Activated CD4-positive, CD25-positive, alpha-beta regulatory T cell treated with anti-CD3 and anti-CD28 coated beads, Interleukin-2, amount 50 U/mL, for 16 hours (primary cell): Measurements from ENCODE around the gene AP2S1.
"Not testable (repeated sequence)": the region's sequence is repeated elsewhere in the genome, so short reads cannot be mapped to it uniquely, and the experiment has no call there.

Source experiments
- DNase-seq: peaks from one replicate; pipeline ENCODE4 v3.0.0-alpha.2; 2020; ENCODE audit warnings: low read depth, low spot score

The AP2S1 gene

DNA sequence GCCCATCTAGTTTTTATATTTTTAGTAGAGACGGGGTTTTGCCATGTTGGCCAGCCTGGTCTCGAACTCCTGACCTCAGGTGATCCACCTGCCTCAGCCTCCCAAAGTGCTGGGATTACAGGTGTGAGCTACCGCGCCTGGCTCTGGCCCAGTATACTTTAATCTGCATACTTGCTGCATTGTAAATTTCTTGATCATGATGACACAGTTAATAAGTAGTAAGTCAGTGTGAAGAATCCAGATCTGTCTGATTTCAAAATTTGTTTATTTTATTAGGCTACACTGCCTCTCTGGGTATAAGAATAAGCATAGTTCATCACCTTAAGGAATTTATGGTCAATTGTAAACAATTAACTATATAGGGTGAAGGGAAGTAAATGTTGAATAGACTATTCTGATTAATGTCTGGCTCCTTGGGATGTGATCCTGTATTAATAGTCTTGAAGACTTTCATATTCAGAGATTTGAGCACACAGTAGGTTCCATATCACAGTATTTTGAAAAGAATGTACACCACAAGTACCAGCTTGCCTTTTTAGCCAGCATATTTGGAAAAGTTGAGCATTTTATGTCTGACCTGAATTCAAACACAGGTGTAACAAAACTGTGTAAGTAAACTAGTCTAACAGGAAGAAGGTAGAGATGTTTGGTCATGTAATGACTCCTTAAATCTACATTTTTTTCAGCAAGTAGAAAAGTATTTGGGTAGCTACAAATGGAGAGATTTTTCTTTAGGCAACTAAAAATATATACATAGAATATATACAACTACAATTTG lies 17.6 kb upstream of the AP2S1 start:
- DNase-seq = no peak

DNA sequence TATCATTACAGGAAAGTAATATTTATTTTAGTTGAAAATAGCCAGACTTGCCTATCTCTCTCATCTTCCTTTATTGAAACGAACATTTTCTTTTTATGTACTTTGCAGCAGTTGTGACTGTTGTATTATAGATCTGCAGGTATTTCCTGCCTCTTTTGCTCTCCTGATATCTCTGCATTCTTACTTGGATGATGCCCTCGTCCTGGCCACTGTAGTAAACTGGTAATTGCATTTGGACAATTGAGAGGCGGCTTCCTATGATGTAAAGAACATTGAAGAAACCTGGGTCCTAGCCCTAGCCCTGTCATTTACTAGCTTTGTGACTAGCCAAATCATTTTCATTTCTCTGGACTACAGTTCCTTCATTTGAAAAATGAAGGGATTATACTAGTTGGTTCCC lies 16.5 kb upstream of the AP2S1 start:
- DNase-seq = no peak

DNA sequence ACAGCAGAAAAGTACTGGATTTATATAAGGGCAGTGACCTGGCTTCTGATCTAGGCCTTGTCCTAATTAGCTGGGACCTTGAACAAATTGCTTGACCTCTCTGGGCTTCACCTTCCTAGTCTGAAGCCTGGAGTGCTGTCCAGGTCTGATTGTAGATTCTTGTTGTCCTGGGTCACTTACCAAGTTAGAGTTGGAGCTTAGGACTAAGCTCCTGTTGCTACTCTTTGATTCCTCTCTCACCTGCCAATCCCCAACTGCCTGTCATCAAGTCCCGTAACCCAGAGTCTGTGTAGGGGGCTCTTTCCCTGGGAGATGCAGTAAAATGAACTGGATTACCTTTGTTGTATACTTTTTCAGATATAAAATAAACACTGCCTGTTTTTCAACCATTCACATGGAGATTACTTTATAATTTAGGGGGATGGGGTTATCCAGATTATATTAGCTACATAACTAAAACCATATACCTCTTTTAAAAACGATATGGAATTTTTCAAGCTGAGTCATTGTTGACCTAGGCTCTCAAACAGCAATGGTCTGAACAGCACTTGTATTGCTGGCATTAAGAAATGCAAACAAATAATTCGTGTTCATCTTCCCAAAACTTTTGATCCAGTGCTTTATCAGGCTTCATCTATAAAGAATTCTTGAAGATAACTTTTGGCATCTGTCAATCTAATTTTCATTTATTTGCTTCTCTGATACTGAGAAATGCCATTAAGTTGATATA lies 15.9 kb upstream of the AP2S1 start:
- DNase-seq = no peak

DNA sequence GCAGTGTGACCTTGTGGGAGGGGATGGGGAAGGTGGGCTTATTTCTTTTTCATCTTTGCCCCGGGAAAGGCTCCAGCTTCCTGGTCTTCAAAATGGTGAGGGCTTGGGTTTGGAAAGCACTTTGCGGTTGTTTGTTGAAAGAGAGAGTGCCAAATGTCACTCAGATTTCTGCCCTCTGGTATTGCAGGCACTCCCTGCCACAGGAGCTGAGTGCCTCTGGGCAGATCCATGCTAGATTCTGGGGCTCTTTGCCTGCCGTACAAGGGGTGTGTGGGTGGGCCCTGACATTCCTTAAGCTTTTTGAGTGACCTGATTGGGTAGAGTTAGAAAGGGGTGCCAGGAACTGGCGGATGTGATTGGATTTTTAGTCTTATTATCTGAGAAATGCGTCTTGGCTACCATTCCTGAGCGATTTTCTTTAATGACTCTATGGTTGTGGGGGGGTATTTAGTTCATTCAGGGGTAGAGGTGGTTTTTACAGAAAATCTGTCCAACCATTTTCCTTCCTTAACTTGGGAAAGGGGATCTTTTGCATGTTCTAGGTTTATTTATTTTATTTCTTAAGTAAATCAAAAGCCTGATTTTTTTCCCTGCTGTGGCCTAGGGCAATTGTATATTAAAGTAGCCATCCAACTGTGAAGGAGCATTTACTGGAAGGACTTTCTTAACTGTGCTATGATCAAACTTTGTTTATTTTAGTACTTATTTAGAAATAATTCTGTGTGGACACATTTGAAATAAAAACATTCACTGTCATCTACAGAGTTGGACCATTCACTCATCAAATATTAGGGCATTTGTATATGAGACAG lies 13.4 kb upstream of the AP2S1 start:
- no peak for DNase-seq

- no peak for DNase-seq
Observed at GRCh38 chr19:46862974-46863632, 12.5 kb upstream of the AP2S1 start.

GRCh38 chr19:46862503-46862834 lies 11.8 kb upstream of the AP2S1 start:
- DNase-seq = no peak

DNA sequence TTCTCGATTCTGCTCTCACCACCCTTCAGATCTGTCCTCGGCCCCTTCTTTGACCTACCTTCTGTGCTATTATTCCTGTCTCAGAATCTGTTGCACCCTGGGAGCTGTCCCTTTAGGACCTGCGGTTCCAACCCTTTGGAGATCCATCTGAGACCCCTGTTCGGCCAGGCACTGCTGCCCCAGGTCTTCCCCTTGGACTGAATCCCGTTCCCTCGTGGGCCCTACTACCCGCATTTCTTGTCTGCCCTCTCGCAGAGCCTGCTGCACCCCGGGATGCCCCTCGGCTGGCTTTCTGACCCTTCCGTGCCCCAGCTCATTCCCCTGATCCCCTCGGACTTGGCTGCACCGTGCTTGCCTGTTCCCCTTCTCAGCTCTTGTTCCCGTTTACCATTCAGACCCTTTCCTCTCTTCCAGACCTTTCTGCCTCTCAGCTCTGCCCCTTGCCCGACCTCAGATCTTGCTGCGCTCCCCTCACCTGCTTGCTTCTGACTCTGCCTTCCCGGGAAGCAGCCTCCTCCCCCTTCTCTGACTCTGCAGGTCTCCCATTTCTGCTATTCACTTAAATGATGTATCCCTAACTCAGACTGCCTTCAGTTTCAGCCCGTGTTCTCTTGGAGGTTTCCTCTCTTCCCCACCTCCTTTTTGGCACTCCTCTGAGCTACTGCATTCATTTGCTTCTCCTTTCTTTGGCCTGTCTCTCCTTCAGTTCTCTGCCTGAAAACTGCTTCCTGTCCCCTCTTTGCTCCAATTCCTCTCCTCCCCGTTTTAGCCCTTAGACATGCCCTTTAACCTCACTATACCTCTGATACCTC lies 11.3 kb upstream of the AP2S1 start:
- DNase-seq = no peak

- DNase-seq = no peak
Observed at GRCh38 chr19:46860846-46861690, 10.4 kb upstream of the AP2S1 start, which contains the start of gene ARHGAP35. TSS of gene ARHGAP35 (plus strand) at chr19:46860997. CDS start at chr19:46918676, 57,679 bp downstream.

- peak; percentile 88 for DNase-seq
Observed at GRCh38 chr19:46860125-46860845, 9.6 kb upstream of the AP2S1 start.

- DNase-seq = no peak
Observed at GRCh38 chr19:46859637-46860124, 9.0 kb upstream of the AP2S1 start.

DNA sequence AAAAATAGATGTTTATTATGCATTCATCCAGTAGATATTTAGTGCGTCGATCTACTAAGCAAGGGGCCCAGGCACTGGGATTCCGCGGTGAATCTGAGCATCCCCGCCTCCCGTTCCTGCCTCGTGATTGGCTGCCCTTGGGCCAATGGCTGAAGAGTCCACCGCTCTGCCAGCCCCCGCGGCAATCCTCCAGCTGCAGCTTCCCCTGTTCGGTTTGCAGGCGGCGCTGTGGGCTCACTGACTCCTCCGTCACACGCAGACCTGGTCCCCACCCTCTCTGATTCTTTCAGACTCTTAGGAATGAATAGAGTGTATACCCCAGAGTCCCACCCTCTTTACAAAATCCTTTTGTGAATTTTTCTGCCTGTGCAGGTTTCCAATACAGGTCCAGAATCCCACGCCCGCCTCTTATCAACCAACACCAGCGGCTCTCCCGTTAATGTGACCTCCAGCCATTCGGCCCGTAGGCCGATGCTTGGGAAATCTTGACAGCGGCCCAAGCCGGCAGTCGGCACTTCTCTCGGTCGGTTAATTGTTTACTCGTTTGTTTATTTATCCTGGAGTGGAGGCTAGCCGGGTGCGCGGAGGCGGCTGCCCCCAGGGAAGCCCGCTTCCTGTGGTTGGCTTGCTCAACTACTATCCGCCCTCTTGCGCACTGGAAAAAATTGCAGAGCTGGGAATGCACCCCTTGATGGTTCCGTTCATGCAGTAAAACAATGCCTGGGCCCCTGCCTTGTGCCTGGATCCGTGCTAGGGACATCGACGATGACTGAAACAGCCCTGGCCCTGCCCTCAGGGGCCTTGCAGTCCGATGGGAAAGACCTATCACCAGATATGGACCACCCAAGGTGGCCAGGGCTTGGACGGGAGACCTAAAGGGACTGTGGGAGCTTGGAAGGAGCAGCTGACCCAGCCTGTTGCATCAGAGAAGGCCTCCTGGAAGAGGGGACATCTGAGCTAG lies 5.7 kb upstream of the AP2S1 start:
- DNase-seq = peak; percentile 83

- not testable (repeated sequence) for DNase-seq
Observed at GRCh38 chr19:46854698-46855097, 4.1 kb upstream of the AP2S1 start.

- DNase-seq = no peak
Observed at GRCh38 chr19:46852830-46853229, 2.2 kb upstream of the AP2S1 start.

DNA sequence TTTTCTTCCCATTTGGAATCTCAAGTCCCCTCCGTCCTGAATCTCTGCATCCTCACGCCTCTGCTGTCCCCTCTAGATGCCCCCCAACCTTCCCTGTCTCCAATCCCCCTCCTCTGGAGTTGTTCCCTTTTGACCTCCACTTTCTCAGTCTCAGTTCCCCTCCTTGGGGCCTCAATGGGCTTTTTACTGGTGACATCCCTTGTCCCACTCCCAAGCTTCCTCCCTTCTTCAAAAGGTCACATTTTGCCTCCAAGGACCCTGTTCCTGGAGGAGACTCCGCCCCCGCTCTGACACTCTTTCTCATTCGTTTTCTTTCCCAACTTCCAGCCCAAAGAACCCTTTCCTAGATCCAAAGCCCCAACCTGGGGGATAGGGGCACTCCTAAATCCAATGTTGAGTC lies 1.0 kb downstream of the AP2S1 start:
- DNase-seq = no peak

- no peak for DNase-seq
Observed at GRCh38 chr19:46848389-46848788, 2.3 kb downstream of the AP2S1 start.

- DNase-seq = no peak
Observed at GRCh38 chr19:46847528-46847927, 3.1 kb downstream of the AP2S1 start.

DNA sequence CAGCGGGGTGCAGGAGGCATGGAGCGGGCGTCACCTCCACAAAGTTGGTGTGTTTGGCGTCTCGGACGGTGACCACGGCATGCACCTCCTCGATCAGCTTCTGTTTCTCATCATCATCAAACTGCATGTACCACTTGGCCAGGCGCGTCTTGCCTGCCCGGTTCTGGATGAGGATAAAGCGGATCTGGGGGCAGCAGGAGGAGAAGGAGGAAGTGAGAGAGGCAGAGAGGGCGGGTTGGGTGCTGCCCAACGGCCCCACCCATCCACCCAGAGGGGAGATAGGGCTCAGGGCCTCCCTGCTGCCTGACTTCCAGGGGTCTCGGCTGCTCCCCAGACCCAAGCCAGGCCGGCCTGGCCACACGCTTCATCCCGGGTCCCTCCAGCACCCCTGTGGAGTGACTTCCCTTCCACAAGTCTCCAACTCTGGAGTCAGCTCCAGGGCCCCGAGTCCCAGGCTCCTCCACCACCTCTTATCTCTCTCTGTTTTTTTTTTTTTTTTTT lies 4.6 kb downstream of the AP2S1 start:
- DNase-seq = no peak

DNA sequence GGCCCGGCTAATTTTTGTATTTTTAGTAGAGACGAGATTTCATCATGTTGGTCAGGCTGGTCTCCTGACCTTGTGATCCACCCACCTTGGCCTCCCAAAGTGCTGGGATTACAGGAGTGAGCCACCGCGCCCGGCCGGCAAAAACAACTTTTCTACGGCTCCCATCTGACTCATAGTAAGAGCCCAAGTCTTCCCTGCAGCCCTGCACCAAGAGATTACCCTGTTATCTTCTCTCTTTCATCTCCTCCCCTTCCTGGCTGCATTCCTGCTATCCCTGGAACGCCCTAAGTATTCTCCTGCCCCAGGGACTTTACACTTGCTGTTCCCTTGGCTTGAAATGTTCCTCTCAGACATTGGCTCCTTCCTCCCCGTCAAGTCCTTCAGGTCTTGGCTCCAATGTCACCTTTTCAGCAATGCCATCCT lies 6.6 kb downstream of the AP2S1 start:
- DNase-seq = no peak
